Ovary (tissue), 9 donors: ENCODE data around the gene CHST12. TPM values are rescaled to one million over a fixed set of nuclear protein-coding genes. Genes with fewer than 3 reads are reported as not detected.

Experiments used
- DNase-seq, 5 donors: peaks; one replicate each; pipeline ENCODE4 v3.0.0-alpha.2; 2019 to 2020
- H3K27ac ChIP-seq, 2 donors: fragments of 200-600 bp; one replicate each; pipeline versions ENCODE4 v1.5.1 to v1.8.0; 2019 to 2022
- H3K27me3 ChIP-seq: fragments of 200-600 bp; one replicate; pipeline ENCODE4 v1.8.0; 2022
- H3K36me3 ChIP-seq: fragments of 200-600 bp; sonication (generic); one replicate; pipeline ENCODE4 v1.5.1; 2019
- H3K4me1 ChIP-seq: one replicate; pipeline ENCODE4 v1.8.1; 2013; ENCODE audit warnings: mild to moderate bottlenecking, moderate library complexity; ENCODE audit not compliant: insufficient read depth
- H3K4me3 ChIP-seq: fragments of 200-600 bp; sonication (generic); one replicate; pipeline ENCODE4 v1.5.1; 2017
- H3K9me3 ChIP-seq, 2 donors: fragments of 200-600 bp in 1 of 2; sonication (generic) in 1 of 2; one replicate each; pipeline versions ENCODE4 v1.5.1 to v1.8.1; 2013 to 2019; ENCODE audit warnings: mild to moderate bottlenecking in 1 of 2, moderate library complexity in 1 of 2
- CTCF ChIP-seq, 3 donors: fragments of 450-650 bp in 2 of 3; fragments of 200-600 bp in 1 of 3; IDR thresholded peaks; one replicate each; pipeline versions ENCODE4 v1.5.1 to v1.8.0; 2016 to 2022; ENCODE audit warnings: antibody characterized with exemption in 3 of 3, mild to moderate bottlenecking in 1 of 3
- EP300 ChIP-seq: sonication (generic); formaldehyde crosslinking; IDR thresholded peaks from one replicate; pipeline ENCODE4 v1.6.1; 2017; ENCODE audit warnings: antibody characterized with exemption
- POLR2A ChIP-seq: fragments of 450-650 bp; IDR thresholded peaks from one replicate; pipeline ENCODE4 v1.6.1; 2017; ENCODE audit warnings: antibody characterized with exemption, mild to moderate bottlenecking, moderate library complexity
- WGBS, 3 donors: extraction: QIAGEN DNeasy Blood & Tissue Kit in 1 of 3; methylation state at CpG; one replicate each; pipeline versions ENCODE4 v1.1.5 to v1.1.7; 2013 to 2017; 5-methylcytosine and 5-hydroxymethylcytosine counted together
- intact Hi-C, 4 donors: fragments of 100-400 bp; cut with DNase I; formaldehyde crosslinking; loops; one replicate each; pipeline versions ENCODE4 v1.11.0 to v1.15.1; 2022 to 2023
- polyA plus RNA-seq, 2 donors: library from polyadenylated mRNA; stranded (reverse); fragments of 200-250 nt in 1 of 2; fragments of 350-450 nt in 1 of 2; fragmentation: Illumina TruSeq in 1 of 2; extraction: RNeasy Lipid Tissue Mini Kit (QIAGEN cat#74804) in 1 of 2; gene quantifications; one replicate each; pipeline ENCODE4 v1.2.3, GENCODE V29; 2013 to 2014
- total RNA-seq, 7 donors: library from RNA; depleted of rRNA in 2 of 7; stranded (reverse); fragments of >200 nt in 2 of 7; fragmentation: NEBNext Ultra II Directional in 3 of 7; extraction: Animal tissue kit (Norgen Biotek cat#: 25700) in 3 of 7; gene quantifications; one replicate each; pipeline versions ENCODE4 v1.1.0 to v1.2.4, GENCODE V29; 2016 to 2023
- donor health status: DM: no; HTN: no; CAD: no; lungs with moderate emphysema.
- donor health status: DM: no; HTN: no; CAD: no.
- donor health status: Bipolar disorder and iron deficiency.
- donor health status: DM: yes; HTN: yes; CAD: no.
- donor health status: DM: no; HTN: no; CAD: no.
- donor health status: DM: yes; HTN: yes; CAD: no.

CHST12 gene
- total and polyA plus RNA-seq, 9 donors: 3.9 to 21.7 (median 12.6) TPM

GRCh38 chr7:2446676-2447075 lies 43.3 kb downstream of the CHST12 start:
- H3K9me3 ChIP-seq: no peaks in the 10 kb centered on the region
- no peak for DNase-seq
- H3K4me1 ChIP-seq: peaks cover 3% of the 10 kb centered on the region
- H3K36me3 ChIP-seq: no peaks in the 10 kb centered on the region
- H3K27me3 ChIP-seq: no peaks in the 10 kb centered on the region
- no peak overlapping the region for H3K4me3 ChIP-seq
- no peak overlapping the region for H3K27ac ChIP-seq
- WGBS, 3 donors: 67 to 76% (median 72%) methylated on average over 9 to 10 of the region's 10 CpGs
- intact Hi-C loops: no loop called here
- TF ChIP-seq EP300 (no peak), CTCF (IDR thresholded peaks at IDR 0.05) (no peak), POLR2A (no peak)

GRCh38 chr7:2450198-2451107 lies 47.0 kb downstream of the CHST12 start:
- no peak for TF ChIP-seq POLR2A
- no peak for TF ChIP-seq EP300
- TF ChIP-seq CTCF (IDR thresholded peaks at IDR 0.05): no peak
- DNase-seq: no peak
- Histone ChIP-seq H3K9me3 (no peaks in the 10 kb centered on the region), H3K27me3 (no peaks in the 10 kb centered on the region), H3K36me3 (no peaks in the 10 kb centered on the region), H3K4me3 (no peak overlapping the region), H3K27ac (no peak overlapping the region), H3K4me1 (peaks cover 4% of the 10 kb centered on the region)
- intact Hi-C loops: loop anchor here in 2 of 4 donors (10.0 kb wide), 1 partner anchor 234 kb away; the partner anchor contains the start of gene AMZ1 (in 2 of the 2)
- WGBS, 3 donors: 44 to 55% (median 45%) methylated on average over 31 to 32 of the region's 32 CpGs

- peak; percentile 70 to 89 (median 86) for DNase-seq
- peak overlapping the region; percentile 12 for H3K4me3 ChIP-seq
- H3K4me1 ChIP-seq: peaks cover 4% of the 10 kb centered on the region
- intact Hi-C loops: loop anchor here in 2 of 4 donors (10.0 kb wide), 1 partner anchor 233 kb away; the partner anchor contains the start of gene AMZ1 (in 2 of the 2)
- no peaks in the 10 kb centered on the region for H3K27me3 ChIP-seq
- H3K36me3 ChIP-seq: no peaks in the 10 kb centered on the region
- peak; percentile 72 to 87 (median 73) for TF ChIP-seq CTCF (IDR thresholded peaks at IDR 0.05)
- TF ChIP-seq POLR2A: no peak
- H3K27ac ChIP-seq: no peak overlapping the region
- WGBS, 3 donors: 6 to 12% (median 9%) methylated on average over 24 to 34 of the region's 34 CpGs
- no peaks in the 10 kb centered on the region for H3K9me3 ChIP-seq
Measured at GRCh38 chr7:2451171-2452073, 48.0 kb downstream of the CHST12 start.

GRCh38 chr7:2452074-2452507 lies 48.7 kb downstream of the CHST12 start:
- no peak for TF ChIP-seq POLR2A
- Histone ChIP-seq H3K27me3 (no peaks in the 10 kb centered on the region), H3K4me1 (peaks cover 4% of the 10 kb centered on the region), H3K36me3 (no peaks in the 10 kb centered on the region), H3K4me3 (peak overlapping the region; percentile 12), H3K9me3 (no peaks in the 10 kb centered on the region), H3K27ac (no peak overlapping the region)
- WGBS, 3 donors: 24 to 44% (median 29%) methylated on average over 15 to 16 of the region's 16 CpGs
- peak in 1 of 5 donors; percentile 46 for DNase-seq
- intact Hi-C loops: loop anchor here in 2 of 4 donors (10.0 kb wide), 1 partner anchor 233 kb away; the partner anchor contains the start of gene AMZ1 (in 2 of the 2)
